ENCODE data around the gene CCSER1. TPM values are rescaled to one million over a fixed set of nuclear protein-coding genes. Genes with fewer than 3 reads are reported as not detected.
A peak's percentile ranks its signal among the peaks of the same experiment; 100 is the strongest.

The CCSER1 gene
- total RNA-seq, 4 donors from 2014 or later: 13.3 to 54.6 (median 34.0) TPM

DNA sequence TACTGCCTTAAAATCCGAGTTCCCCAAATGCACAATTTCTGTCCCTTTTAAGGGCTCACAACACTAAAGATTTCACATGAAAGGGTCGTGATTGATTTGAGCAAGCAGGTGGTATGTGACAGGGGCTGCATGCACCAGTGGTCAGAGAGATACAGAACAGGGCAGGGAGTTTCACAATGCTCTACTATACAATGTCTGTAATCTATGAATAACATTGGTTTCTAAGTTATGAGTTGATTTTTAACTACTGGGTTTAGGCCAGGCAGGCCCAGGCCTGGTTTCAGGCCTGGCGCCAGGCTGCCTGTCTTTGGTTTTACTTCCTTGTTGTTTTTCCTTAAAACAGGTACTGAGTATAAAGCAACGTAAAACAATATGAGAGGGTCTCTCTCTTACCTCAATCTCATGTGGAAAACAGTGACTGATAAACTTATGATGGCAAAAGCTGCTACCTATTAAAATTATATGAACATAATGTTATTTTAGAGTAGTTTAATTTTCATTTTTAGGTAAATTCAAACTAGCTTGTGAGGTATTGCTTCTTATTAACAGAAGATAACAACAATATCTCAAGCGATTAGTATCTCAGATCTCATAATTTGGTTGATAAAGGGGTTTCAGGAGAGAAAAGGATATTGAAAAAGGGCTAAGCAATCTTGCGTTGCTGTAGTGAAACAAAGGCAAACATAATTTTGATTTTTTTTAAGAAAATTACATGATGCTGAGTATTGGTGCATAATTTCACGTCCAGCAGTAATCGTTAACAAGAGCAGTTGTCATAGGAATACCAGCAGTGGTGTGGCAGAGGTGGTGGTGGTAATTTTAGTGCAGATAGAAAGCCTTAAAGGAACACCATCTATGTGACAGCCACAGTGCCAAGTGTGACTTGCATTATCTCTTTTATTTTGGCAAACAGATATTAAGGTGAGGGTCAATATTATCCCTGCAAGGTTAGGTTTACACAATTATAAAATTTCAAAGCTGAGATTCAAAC, 1232.1 kb downstream of the CCSER1 start:
- in situ Hi-C loops (cut with MboI; ENCODE audit: low pct_ligation_motif_present in 1 of 4, low pct_unique_long_range_greater_than_20kb in 1 of 4, low sequenced_read_pairs in 3 of 4): no loop called here
- H3K27ac ChIP-seq: peak overlapping the region in 1 of 4 donors; percentile 11
- peaks cover 0 to 9% (median 1%) of the 10 kb centered on the region in 4 donors for H3K4me1 ChIP-seq
- no peaks in the 10 kb centered on the region for H3K9me3 ChIP-seq
- peak; percentile 44 for DNase-seq
- H3K36me3 ChIP-seq: no peaks in the 10 kb centered on the region
- TF ChIP-seq POLR2AphosphoS5 (IDR thresholded peaks at IDR 0.05) (no peak), EP300 (IDR thresholded peaks at IDR 0.05; ENCODE audit: low read depth) (no peak), POLR2A (IDR thresholded peaks at IDR 0.05) (no peak)
- TF ChIP-seq, protein P1, sequence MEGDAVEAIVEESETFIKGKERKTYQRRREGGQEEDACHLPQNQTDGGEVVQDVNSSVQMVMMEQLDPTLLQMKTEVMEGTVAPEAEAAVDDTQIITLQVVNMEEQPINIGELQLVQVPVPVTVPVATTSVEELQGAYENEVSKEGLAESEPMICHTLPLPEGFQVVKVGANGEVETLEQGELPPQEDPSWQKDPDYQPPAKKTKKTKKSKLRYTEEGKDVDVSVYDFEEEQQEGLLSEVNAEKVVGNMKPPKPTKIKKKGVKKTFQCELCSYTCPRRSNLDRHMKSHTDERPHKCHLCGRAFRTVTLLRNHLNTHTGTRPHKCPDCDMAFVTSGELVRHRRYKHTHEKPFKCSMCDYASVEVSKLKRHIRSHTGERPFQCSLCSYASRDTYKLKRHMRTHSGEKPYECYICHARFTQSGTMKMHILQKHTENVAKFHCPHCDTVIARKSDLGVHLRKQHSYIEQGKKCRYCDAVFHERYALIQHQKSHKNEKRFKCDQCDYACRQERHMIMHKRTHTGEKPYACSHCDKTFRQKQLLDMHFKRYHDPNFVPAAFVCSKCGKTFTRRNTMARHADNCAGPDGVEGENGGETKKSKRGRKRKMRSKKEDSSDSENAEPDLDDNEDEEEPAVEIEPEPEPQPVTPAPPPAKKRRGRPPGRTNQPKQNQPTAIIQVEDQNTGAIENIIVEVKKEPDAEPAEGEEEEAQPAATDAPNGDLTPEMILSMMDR (IDR thresholded peaks at IDR 0.05): no peak
- no peak overlapping the region for H3K4me3 ChIP-seq
- H3K27me3 ChIP-seq: no peaks in the 10 kb centered on the region
- intact Hi-C loops (cut with DNase I; ENCODE audit: low total_unique reads): no loop called here
- 52 to 54% methylated on average over 7 to 8 of the region's 8 CpGs for WGBS, 2 donors (ENCODE audit: low coverage in 1 of 2)

DNA sequence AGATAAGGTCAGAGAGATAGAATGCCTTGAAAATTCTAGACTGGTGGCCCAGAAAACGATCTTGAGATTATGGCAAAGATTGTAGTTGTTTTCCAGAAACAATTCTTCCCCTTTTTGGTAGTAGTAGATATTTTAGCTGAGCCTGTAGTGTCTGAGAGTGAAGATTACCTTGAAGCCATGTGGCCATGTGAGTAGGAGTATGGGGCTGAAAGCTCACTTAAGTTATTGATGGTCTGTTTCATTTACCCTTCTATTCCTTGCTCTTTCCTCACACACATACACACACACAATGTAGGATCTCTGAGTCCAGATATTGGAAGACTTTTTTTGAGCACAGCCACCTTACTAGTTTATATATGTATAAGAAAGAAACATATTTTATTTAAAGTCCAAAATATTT, 1234.9 kb downstream of the CCSER1 start:
- Histone ChIP-seq H3K4me1 (peaks cover 0 to 9% (median 1%) of the 10 kb centered on the region in 4 donors), H3K9me3 (no peaks in the 10 kb centered on the region), H3K4me3 (no peak overlapping the region), H3K27me3 (no peaks in the 10 kb centered on the region), H3K36me3 (no peaks in the 10 kb centered on the region), H3K27ac (no peak overlapping the region)
- 58 to 100% methylated on average over 1 of the region's 1 CpG for WGBS, 2 donors (ENCODE audit: low coverage in 1 of 2)
- intact Hi-C loops (cut with DNase I; ENCODE audit: low total_unique reads): no loop called here
- no peak for DNase-seq
- in situ Hi-C loops (cut with MboI; ENCODE audit: low pct_ligation_motif_present in 1 of 4, low pct_unique_long_range_greater_than_20kb in 1 of 4, low sequenced_read_pairs in 3 of 4): no loop called here
- no peak for TF ChIP-seq POLR2A (IDR thresholded peaks at IDR 0.05)
- TF ChIP-seq POLR2AphosphoS5 (IDR thresholded peaks at IDR 0.05): no peak
- TF ChIP-seq, protein P1 (IDR thresholded peaks at IDR 0.05): no peak
- no peak for TF ChIP-seq EP300 (IDR thresholded peaks at IDR 0.05; ENCODE audit: low read depth)

DNA sequence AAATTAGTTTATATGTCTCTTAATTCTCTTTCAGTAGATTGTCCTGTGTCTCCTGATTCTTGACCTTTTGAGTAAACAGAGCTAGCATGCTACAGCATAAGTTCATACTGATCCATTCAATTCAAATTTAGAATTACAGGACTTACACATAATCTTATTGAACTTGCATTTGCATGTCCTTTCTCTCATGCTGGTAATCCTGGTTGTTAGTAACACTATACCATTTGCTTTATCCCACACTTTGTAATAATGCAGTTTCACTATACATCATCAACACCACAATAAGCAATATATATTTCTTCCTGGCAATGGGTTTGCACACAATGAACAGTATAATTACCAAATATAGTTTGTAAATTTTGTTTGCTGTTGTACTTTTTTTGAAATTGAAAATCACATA, 1239.4 kb downstream of the CCSER1 start:
- in situ Hi-C loops (cut with MboI; ENCODE audit: low pct_ligation_motif_present in 1 of 4, low pct_unique_long_range_greater_than_20kb in 1 of 4, low sequenced_read_pairs in 3 of 4) (no loop called here), intact Hi-C loops (cut with DNase I; ENCODE audit: low total_unique reads) (no loop called here)
- Histone ChIP-seq H3K4me3 (no peak overlapping the region), H3K27me3 (no peaks in the 10 kb centered on the region), H3K36me3 (no peaks in the 10 kb centered on the region), H3K27ac (no peak overlapping the region), H3K9me3 (no peaks in the 10 kb centered on the region), H3K4me1 (no peaks in the 10 kb centered on the region)
- TF ChIP-seq EP300 (IDR thresholded peaks at IDR 0.05; ENCODE audit: low read depth): no peak
- TF ChIP-seq POLR2AphosphoS5 (IDR thresholded peaks at IDR 0.05): no peak
- TF ChIP-seq POLR2A (IDR thresholded peaks at IDR 0.05): no peak
- TF ChIP-seq, protein P1 (IDR thresholded peaks at IDR 0.05): no peak
- DNase-seq: no peak

DNA sequence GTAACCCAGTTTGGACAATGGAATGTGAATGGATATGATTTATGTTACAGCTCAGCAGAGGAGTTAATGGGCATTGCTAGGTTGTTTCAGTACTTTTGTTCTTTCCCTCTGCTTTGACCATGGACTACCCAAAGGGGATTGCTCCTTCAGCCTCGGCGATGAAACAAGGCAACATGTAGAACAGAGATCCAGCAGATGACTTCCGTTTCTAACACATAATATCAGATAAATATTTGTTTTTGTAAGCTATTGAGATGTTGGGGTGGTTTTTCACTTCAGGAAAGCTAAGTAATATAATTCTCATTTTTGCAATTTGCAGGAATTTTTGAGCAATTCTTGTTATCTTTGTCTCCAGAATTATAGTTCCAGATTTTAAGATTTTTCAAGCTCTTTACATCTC, 1241.9 kb downstream of the CCSER1 start:
- intact Hi-C loops (cut with DNase I; ENCODE audit: low total_unique reads): no loop called here
- no peak for TF ChIP-seq EP300 (IDR thresholded peaks at IDR 0.05; ENCODE audit: low read depth)
- no peak for TF ChIP-seq POLR2AphosphoS5 (IDR thresholded peaks at IDR 0.05)
- TF ChIP-seq POLR2A (IDR thresholded peaks at IDR 0.05): no peak
- TF ChIP-seq, protein P1 (IDR thresholded peaks at IDR 0.05): no peak
- Histone ChIP-seq H3K36me3 (no peaks in the 10 kb centered on the region), H3K27me3 (no peaks in the 10 kb centered on the region), H3K4me1 (no peaks in the 10 kb centered on the region), H3K27ac (no peak overlapping the region), H3K4me3 (no peak overlapping the region), H3K9me3 (no peaks in the 10 kb centered on the region)
- in situ Hi-C loops (cut with MboI; ENCODE audit: low pct_ligation_motif_present in 1 of 4, low pct_unique_long_range_greater_than_20kb in 1 of 4, low sequenced_read_pairs in 3 of 4): no loop called here
- 91 to 94% methylated on average over 3 of the region's 3 CpGs for WGBS, 2 donors (ENCODE audit: low coverage in 1 of 2)
- no peak for DNase-seq
